Subcutaneous abdominal adipose tissue (tissue), 5 donors: ENCODE results near the gene PBX1.

Source experiments
- H3K27ac ChIP-seq: one replicate; pipeline ENCODE4 v1.7.0; 2013; ENCODE audit warnings: low read depth, mild to moderate bottlenecking, inconsistent platforms, low read length, moderate library complexity
- H3K27me3 ChIP-seq, 5 donors: one replicate each; pipeline ENCODE4 v1.7.0; 2013; ENCODE audit warnings: low read length in 5 of 5, inconsistent platforms in 1 of 5; ENCODE audit not compliant: control insufficient read depth in 5 of 5, insufficient read depth in 4 of 5
- H3K36me3 ChIP-seq, 5 donors: one replicate each; pipeline ENCODE4 v1.7.0; 2013; ENCODE audit warnings: low read length in 5 of 5; ENCODE audit not compliant: control insufficient read depth in 5 of 5, insufficient read depth in 5 of 5
- H3K4me1 ChIP-seq, 5 donors: one replicate each; pipeline ENCODE4 v1.7.0; 2013; ENCODE audit warnings: low read length in 5 of 5, mild to moderate bottlenecking in 3 of 5, moderate library complexity in 1 of 5; ENCODE audit not compliant: control insufficient read depth in 5 of 5, insufficient read depth in 5 of 5
- H3K4me3 ChIP-seq, 5 donors: one replicate each; pipeline ENCODE4 v1.7.0; 2013; ENCODE audit warnings: low read length in 5 of 5, low read depth in 1 of 5
- H3K9ac ChIP-seq, 5 donors: one replicate each; pipeline ENCODE4 v1.7.0; 2013; ENCODE audit warnings: low read length in 5 of 5, mild to moderate bottlenecking in 4 of 5, moderate library complexity in 3 of 5
- H3K9me3 ChIP-seq, 5 donors: one replicate each; pipeline ENCODE4 v1.7.0; 2013; ENCODE audit warnings: low read length in 5 of 5; ENCODE audit not compliant: control insufficient read depth in 5 of 5
- donor health status: healthy.
- donor health status: healthy.
- donor health status: healthy.
- donor health status: healthy.
- donor health status: healthy.

Gene PBX1

GRCh38 chr1:164635803-164636731 lies 77.1 kb downstream of the PBX1 start:
- no peak overlapping the region for H3K9ac ChIP-seq
- no peaks in the 10 kb centered on the region for H3K27me3 ChIP-seq
- H3K4me3 ChIP-seq: no peak overlapping the region
- H3K9me3 ChIP-seq: no peaks in the 10 kb centered on the region
- H3K4me1 ChIP-seq: peaks cover 2 to 46% (median 21%) of the 10 kb centered on the region in 5 donors
- H3K36me3 ChIP-seq: no peaks in the 10 kb centered on the region
- H3K27ac ChIP-seq: peak overlapping the region; percentile 54

- no peak overlapping the region for H3K4me3 ChIP-seq
- H3K9ac ChIP-seq: no peak overlapping the region
- no peaks in the 10 kb centered on the region for H3K9me3 ChIP-seq
- peaks cover 4 to 45% (median 22%) of the 10 kb centered on the region in 5 donors for H3K4me1 ChIP-seq
- H3K36me3 ChIP-seq: no peaks in the 10 kb centered on the region
- peak overlapping the region; percentile 54 for H3K27ac ChIP-seq
- no peaks in the 10 kb centered on the region for H3K27me3 ChIP-seq
These were observed 77.8 kb downstream of the PBX1 start for GRCh38 chr1:164636757-164637156.

GRCh38 chr1:164637461-164638375 lies 78.7 kb downstream of the PBX1 start:
- Histone ChIP-seq H3K27me3 (no peaks in the 10 kb centered on the region), H3K4me1 (peaks cover 4 to 44% (median 22%) of the 10 kb centered on the region in 5 donors), H3K36me3 (peaks cover 0 to 5% (median 3%) of the 10 kb centered on the region in 5 donors), H3K4me3 (no peak overlapping the region), H3K9me3 (no peaks in the 10 kb centered on the region), H3K27ac (peak overlapping the region; percentile 54), H3K9ac (no peak overlapping the region)

- H3K27ac ChIP-seq: peak overlapping the region; percentile 25
- H3K36me3 ChIP-seq: peaks cover 0 to 5% (median 3%) of the 10 kb centered on the region in 5 donors
- H3K27me3 ChIP-seq: no peaks in the 10 kb centered on the region
- H3K9me3 ChIP-seq: no peaks in the 10 kb centered on the region
- H3K4me3 ChIP-seq: no peak overlapping the region
- H3K9ac ChIP-seq: no peak overlapping the region
- H3K4me1 ChIP-seq: peaks cover 4 to 44% (median 22%) of the 10 kb centered on the region in 5 donors
These were observed 79.7 kb downstream of the PBX1 start for GRCh38 chr1:164638492-164639202.

GRCh38 chr1:164640686-164641352 lies 81.8 kb downstream of the PBX1 start:
- no peaks in the 10 kb centered on the region for H3K27me3 ChIP-seq
- H3K36me3 ChIP-seq: peaks cover 0 to 5% (median 3%) of the 10 kb centered on the region in 5 donors
- no peaks in the 10 kb centered on the region for H3K9me3 ChIP-seq
- no peak overlapping the region for H3K4me3 ChIP-seq
- peaks cover 4 to 43% (median 22%) of the 10 kb centered on the region in 5 donors for H3K4me1 ChIP-seq
- peak overlapping the region; percentile 54 for H3K27ac ChIP-seq
- no peak overlapping the region for H3K9ac ChIP-seq

- Histone ChIP-seq H3K27ac (peak overlapping the region; percentile 54), H3K27me3 (no peaks in the 10 kb centered on the region), H3K4me1 (peaks cover 4 to 38% (median 17%) of the 10 kb centered on the region in 5 donors), H3K9me3 (no peaks in the 10 kb centered on the region), H3K36me3 (peaks cover 0 to 5% (median 3%) of the 10 kb centered on the region in 5 donors), H3K4me3 (no peak overlapping the region), H3K9ac (no peak overlapping the region)
These were observed 82.4 kb downstream of the PBX1 start for GRCh38 chr1:164641353-164641730.

- H3K27ac ChIP-seq: no peak overlapping the region
- no peak overlapping the region for H3K9ac ChIP-seq
- H3K4me1 ChIP-seq: peaks cover 2 to 27% (median 15%) of the 10 kb centered on the region in 5 donors
- H3K27me3 ChIP-seq: no peaks in the 10 kb centered on the region
- no peak overlapping the region for H3K4me3 ChIP-seq
- H3K36me3 ChIP-seq: peaks cover 0 to 5% (median 3%) of the 10 kb centered on the region in 5 donors
- no peaks in the 10 kb centered on the region for H3K9me3 ChIP-seq
These were observed 84.0 kb downstream of the PBX1 start for GRCh38 chr1:164643018-164643417.

GRCh38 chr1:164644268-164644667 lies 85.3 kb downstream of the PBX1 start:
- Histone ChIP-seq H3K27ac (peak overlapping the region; percentile 67), H3K27me3 (no peaks in the 10 kb centered on the region), H3K9me3 (no peaks in the 10 kb centered on the region), H3K9ac (peak overlapping the region in 1 of 5 donors; percentile 17), H3K36me3 (peaks cover 0 to 5% (median 3%) of the 10 kb centered on the region in 5 donors), H3K4me1 (peaks cover 2 to 33% (median 19%) of the 10 kb centered on the region in 5 donors), H3K4me3 (no peak overlapping the region)
